ENCODE data around the gene SETD1B. TPM values are rescaled to one million over a fixed set of nuclear protein-coding genes. Genes with fewer than 3 reads are reported as not detected.

Gene SETD1B
- total and polyA plus RNA-seq, 2 experiments from 2014 or later: 2.4 to 15.1 TPM

GRCh38 chr12:121781998-121782979, 21.5 kb upstream of the SETD1B start:
- no peak for TF ChIP-seq CTCF (IDR thresholded peaks at IDR 0.05; ENCODE audit: low read depth, low read length)
- Histone ChIP-seq H3K9me3 (ENCODE audit: low read depth) (no peaks in the 10 kb centered on the region), H3K27me3 (no peaks in the 10 kb centered on the region), H3K27ac (peak overlapping the region; percentile 68), H3K4me1 (ENCODE audit: low read depth) (peaks cover 12% of the 10 kb centered on the region), H3K4me3 (no peak overlapping the region), H3K36me3 (peaks cover 6% of the 10 kb centered on the region)
- no peak for DNase-seq (ENCODE audit: low read depth in 1 of 2, low spot score in 1 of 2)

- Histone ChIP-seq H3K36me3 (peaks cover 6% of the 10 kb centered on the region), H3K4me3 (no peak overlapping the region), H3K27me3 (no peaks in the 10 kb centered on the region), H3K27ac (no peak overlapping the region), H3K4me1 (ENCODE audit: low read depth) (peaks cover 13% of the 10 kb centered on the region), H3K9me3 (ENCODE audit: low read depth) (no peaks in the 10 kb centered on the region)
- no peak for DNase-seq (ENCODE audit: low read depth in 1 of 2, low spot score in 1 of 2)
- TF ChIP-seq CTCF (IDR thresholded peaks at IDR 0.05; ENCODE audit: low read depth, low read length): no peak
These were observed 20.0 kb upstream of the SETD1B start for GRCh38 chr12:121783766-121784165.

- Histone ChIP-seq H3K9me3 (ENCODE audit: low read depth) (no peaks in the 10 kb centered on the region), H3K27ac (no peak overlapping the region), H3K4me1 (ENCODE audit: low read depth) (peaks cover 15% of the 10 kb centered on the region), H3K27me3 (no peaks in the 10 kb centered on the region), H3K36me3 (peaks cover 6% of the 10 kb centered on the region), H3K4me3 (no peak overlapping the region)
- no peak for TF ChIP-seq CTCF (IDR thresholded peaks at IDR 0.05; ENCODE audit: low read depth, low read length)
- peak in 1 of 2 donors; percentile 83 for DNase-seq (ENCODE audit: low read depth in 1 of 2, low spot score in 1 of 2)
These were observed 19.3 kb upstream of the SETD1B start for GRCh38 chr12:121784460-121784859.

GRCh38 chr12:121786440-121786825, 17.4 kb upstream of the SETD1B start:
- no peaks in the 10 kb centered on the region for H3K27me3 ChIP-seq
- peaks cover 15% of the 10 kb centered on the region for H3K4me1 ChIP-seq (ENCODE audit: low read depth)
- no peak overlapping the region for H3K4me3 ChIP-seq
- peak; percentile 8 for TF ChIP-seq CTCF (IDR thresholded peaks at IDR 0.05; ENCODE audit: low read depth, low read length)
- H3K27ac ChIP-seq: peak overlapping the region; percentile 45
- DNase-seq (ENCODE audit: low read depth in 1 of 2, low spot score in 1 of 2): peak in 1 of 2 donors; percentile 81
- no peaks in the 10 kb centered on the region for H3K9me3 ChIP-seq (ENCODE audit: low read depth)
- H3K36me3 ChIP-seq: no peaks in the 10 kb centered on the region

GRCh38 chr12:121787063-121788025, 16.5 kb upstream of the SETD1B start:
- no peaks in the 10 kb centered on the region for H3K27me3 ChIP-seq

More at GRCh38 chr12:121787063-121788025, 16.5 kb upstream of the SETD1B start:
- Histone ChIP-seq H3K36me3 (no peaks in the 10 kb centered on the region), H3K27ac (peak overlapping the region; percentile 45), H3K9me3 (ENCODE audit: low read depth) (no peaks in the 10 kb centered on the region), H3K4me3 (no peak overlapping the region), H3K4me1 (ENCODE audit: low read depth) (peaks cover 7% of the 10 kb centered on the region)
- no peak for DNase-seq (ENCODE audit: low read depth in 1 of 2, low spot score in 1 of 2)
- TF ChIP-seq CTCF (IDR thresholded peaks at IDR 0.05; ENCODE audit: low read depth, low read length): no peak
